SH-SY5Y (cell line): ENCODE measurements around the gene DYNC2LI1.

ENCODE experiments used
- GATA2 ChIP-seq: IDR thresholded peaks from 2 replicates; pipeline ENCODE4 v1.6.1; 2011; ENCODE audit warnings: mild to moderate bottlenecking, low read depth, low read length
- GATA3 ChIP-seq: IDR thresholded peaks from 2 replicates; pipeline ENCODE4 v1.6.1; 2011; ENCODE audit warnings: low read depth, mild to moderate bottlenecking, low read length, moderate library complexity

Gene DYNC2LI1

DNA sequence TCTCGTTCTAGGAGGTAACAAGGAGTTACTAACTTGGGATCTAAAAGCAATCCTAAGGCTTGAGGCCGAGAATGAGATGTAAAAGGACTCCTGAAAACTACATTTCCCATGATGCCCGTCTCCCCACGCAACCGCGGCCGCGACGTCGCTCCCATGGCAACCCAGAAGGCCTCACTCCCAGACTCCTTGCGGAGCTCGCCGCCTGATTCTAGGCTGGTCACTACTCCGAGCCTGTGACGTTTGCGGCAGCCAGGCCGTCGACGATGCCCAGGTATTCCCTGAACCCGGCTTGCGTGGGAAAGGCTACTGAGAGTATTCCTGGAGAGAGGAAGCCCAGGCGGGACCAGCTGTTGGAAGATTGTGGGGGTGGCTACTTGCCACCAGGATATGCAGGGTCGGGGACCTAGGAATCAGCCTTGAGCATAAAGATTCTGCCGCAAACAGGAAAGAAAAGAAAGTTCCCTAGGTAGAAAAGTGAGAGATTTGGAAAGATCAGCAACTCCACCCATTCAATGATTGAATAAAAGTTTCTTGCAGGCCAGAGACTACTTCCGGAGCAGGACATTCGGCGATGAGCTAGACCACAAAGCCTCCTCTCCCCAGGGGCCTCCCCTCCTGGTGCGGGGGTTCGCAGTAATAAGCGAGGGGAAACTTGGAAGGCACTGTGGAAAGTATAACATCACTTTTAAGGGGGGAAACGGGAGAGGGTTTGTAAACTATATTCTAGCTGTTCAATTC, at the start of gene DYNC2LI1:
Gene DYNC2LI1 (plus strand): TSS at position 164 of the 738 bp plus-strand sequence. CDS start 100 bp downstream, at position 264.
- no peak for TF ChIP-seq GATA2
- TF ChIP-seq GATA3, result no peak

DNA sequence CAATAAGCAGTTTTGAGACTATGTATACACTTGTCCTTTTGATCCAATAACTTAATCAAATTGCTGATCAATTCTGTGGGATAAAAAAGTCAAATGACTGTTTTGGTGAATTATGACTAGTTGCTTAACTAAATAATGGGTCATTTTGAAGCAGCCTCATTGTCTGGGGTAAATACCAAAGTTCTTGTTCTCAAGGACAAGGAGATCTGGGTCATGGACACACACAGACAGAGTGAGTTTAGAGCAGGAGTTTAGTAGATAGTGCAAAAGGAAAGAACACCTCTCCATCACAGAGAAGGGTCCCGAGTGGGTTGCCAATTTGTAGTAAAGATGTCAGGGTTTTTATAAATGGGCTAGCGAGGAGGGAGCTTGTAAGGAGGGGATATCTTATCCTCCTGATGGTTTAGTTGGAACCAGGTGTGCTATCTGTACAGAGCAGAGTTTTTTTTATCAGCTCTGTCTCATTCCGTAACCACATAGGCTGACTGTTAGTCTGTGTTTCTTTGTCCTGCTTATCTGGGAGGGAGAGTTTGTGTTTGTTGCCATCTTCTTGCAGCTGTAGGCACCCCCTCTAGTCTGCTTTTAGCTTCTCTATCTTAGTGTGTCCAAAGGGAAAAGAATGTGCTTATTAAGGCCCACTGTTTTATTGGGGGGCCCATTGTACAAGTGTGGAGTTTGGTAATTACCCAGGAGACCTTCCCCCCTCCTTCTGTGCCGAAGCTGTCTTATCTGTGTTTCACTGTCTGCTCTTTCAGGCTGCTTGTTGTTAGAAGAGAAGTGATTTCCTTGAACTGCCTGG, 48.9 kb upstream of the DYNC2LI1 start:
- TF ChIP-seq GATA3 (no peak), GATA2 (peak; percentile 32; the same call in 1 of the 2 replicates)

DNA sequence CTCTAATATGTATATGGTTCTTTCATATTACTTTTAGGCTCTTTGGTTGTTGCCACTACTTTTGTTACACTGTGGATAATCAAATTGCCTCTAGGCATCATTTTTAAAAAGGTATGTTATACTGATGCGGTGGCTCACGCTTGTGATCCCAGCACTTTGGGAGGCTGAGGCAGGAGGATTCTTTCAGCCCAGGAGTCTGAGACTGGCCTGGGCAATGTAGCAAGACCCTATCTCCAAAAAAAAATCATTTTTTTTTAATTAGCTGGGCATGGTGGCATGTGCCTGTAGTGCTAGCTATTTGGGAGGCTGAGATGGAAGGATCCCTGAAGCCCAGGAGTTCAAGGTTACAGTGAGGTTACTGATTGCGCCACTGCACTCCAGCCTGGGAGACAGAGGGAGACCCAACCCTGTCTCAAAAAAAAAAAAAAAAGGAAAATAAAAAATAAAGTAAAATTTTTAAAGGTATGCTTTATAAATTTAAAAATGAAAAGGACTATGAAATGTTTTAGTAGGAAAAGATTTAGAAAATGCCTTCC, 48.1 kb upstream of the DYNC2LI1 start:
- TF ChIP-seq GATA2, result no peak
- no peak for TF ChIP-seq GATA3

DNA sequence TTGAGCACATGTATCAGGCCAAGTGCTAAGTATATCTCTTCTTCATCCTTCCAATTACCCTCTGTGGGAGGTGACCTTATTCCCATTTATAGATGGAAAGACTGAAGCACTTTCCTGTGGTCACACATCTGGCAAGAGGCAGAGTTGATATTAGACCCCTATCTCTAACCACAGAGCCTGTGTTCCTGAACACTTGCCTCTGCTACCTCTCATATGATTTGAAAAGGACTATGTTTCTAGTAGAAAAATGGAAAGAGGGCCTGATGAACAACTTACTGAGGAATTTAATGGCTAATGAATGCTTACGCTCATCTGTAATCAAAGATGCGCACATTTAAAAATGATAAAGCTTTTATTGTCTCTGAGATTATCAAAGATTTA, 46.2 kb upstream of the DYNC2LI1 start:
- no peak for TF ChIP-seq GATA2
- TF ChIP-seq GATA3, result no peak

DNA sequence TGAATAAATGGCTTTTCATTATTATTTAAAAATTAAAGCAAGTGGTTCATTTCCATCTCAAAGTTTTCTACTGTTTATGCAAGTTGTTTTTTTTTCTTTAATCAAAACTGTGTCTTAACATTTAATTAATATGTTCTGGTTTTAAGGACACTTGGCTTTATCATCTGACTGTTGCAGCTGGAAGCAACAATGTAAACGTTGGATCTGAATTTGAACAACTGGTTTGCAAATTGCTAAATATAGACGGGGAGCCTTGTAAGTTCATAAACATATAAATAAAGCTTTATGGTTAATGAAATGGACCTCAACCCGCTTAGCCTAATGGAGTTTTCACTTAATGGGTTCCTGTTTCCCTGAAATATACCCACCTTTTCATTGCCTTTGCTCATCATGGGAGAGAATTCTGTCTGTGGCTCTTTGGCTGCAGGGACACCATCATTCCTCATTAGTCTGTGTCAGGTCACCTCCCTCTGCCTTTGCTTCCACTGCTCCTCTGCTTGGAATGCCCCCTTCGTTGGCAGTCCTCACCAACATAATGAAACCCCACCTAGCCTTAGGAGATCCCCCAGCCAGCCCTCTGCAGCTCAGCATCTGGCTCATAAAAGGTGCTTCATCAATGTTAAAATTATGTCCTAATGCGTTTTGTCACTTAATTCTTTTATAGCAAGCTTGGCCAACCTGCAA, 44.2 kb upstream of the DYNC2LI1 start:
- TF ChIP-seq GATA2, result no peak
- no peak for TF ChIP-seq GATA3

DNA sequence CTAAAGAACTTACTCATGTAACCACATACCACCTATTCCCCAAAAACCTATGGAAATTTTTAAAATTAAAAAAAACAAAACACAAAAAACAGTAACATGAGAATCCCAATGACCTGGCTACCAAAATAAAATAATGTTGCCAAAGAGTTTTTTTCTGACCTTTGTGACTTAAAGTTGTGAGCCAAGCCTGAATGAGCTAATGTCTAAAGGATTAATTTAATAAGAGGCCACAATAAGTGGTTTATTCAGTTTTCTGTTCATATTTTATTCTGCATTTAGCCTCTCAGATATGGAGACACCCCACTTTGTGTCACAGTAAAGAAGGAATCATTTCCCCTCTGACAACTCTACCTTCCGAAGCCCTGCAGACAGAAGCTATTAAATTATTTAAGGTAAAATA, 42.6 kb upstream of the DYNC2LI1 start:
- TF ChIP-seq GATA2, result no peak
- TF ChIP-seq GATA3, result no peak

DNA sequence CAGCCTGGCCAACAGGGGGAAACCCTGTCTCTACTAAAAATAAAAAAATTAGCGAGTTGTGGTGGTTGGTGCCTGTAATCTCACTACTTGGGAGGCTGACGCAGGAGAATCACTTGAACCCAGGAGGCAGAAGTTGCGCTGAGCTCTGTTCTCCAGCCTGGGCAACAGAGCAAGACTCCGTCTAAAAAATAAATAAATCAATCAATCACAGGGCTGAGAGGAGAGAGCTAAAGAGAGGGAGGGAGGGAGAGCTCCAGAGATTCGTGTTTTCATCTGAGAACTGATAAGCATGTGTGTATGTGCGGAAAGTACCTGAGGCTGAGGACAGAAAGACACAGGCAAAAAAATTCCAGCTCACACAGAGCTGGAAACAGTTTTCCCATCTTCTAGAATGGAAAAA, 37.2 kb upstream of the DYNC2LI1 start:
- TF ChIP-seq GATA3 (no peak), GATA2 (no peak)

DNA sequence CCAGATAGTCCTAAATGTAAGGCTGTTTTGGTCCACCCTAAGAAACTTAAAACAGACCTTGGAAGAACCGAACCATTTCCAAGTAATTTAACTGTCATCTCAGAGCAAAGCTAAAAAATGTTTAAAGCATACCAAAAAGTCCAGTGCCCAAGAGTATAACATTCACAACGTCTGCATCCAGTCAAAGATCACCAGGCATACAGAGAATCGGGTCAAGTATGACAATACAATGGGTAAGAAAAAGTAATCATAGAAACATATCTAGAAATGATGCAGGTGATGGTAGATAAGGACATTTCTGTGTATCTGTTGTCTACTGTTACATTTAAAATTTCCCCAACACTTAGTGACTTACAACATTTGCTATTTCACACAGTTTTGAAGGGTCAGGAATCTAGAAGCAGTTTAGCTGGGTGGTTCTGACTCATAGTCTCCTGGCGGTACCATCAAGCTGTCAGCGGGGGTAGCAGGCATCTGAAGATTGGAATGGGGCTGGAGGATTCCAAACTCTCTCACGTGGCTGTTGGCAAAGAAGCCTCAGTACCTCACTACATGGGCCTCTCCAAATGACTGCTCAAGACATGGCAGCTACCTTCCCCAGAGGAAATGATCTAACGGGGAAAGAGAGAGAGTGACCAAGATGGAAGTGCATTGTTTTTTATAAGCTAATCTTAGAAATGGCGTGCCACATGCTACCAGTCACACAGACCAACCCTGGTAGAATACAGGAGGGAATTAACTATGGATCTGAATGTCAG, 36.6 kb upstream of the DYNC2LI1 start:
- TF ChIP-seq GATA2 (no peak), GATA3 (no peak)

DNA sequence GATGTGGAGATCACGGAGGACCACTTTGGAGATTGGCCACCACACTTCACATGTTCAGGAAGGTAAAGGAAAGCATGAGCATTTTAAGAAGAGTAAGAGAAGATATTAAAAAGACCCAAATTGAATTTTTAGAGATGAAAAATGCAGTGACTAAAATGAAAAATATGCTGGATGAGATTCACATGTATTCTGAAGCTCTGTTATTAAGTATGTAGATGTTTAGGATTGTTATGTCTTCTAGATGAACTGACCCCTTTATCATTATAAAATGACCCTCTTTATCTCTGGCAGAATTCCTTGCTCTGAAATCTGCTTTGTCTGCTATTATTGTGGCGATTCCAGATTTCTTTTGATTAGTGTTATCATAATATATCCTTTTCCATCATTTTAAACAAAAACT, 36.0 kb upstream of the DYNC2LI1 start:
- TF ChIP-seq GATA3 (no peak), GATA2 (no peak)

DNA sequence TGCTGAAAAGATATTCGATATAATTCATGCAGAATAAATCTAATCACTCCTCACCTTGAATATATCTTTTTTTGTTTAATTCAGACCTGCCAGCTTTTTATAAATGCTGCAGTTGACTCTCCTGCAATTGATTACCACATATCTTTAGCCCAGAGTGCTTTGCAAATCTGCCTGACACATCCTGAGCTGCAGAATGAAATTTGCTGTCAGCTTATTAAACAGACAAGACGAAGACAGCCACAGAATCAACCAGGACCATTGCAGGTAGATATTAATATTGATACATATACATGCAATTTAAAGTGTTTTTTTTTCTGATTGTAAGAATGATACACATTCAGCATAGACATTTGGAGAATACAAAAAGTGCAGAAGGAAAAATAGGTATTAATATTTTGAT, 35.6 kb upstream of the DYNC2LI1 start:
- TF ChIP-seq GATA2 (no peak), GATA3 (no peak)

DNA sequence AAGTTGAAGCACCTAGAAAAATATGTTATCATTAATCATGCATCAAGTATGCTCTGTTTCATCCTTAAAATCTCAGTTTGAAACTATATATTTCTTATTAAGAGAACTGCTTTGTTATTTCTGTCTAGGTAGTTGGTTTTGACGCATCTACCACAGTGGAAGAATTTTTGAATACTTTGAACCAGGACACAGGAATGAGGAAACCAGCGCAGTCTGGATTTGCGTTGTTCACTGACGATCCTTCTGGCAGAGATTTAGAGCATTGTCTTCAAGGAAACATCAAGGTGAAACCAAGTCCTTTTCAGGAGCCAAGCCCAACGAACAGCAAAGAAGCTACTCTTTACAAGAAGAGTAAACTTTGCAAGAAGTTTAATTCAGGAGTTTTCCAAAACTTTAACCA, 30.1 kb upstream of the DYNC2LI1 start:
- TF ChIP-seq GATA2 (no peak), GATA3 (no peak)

DNA sequence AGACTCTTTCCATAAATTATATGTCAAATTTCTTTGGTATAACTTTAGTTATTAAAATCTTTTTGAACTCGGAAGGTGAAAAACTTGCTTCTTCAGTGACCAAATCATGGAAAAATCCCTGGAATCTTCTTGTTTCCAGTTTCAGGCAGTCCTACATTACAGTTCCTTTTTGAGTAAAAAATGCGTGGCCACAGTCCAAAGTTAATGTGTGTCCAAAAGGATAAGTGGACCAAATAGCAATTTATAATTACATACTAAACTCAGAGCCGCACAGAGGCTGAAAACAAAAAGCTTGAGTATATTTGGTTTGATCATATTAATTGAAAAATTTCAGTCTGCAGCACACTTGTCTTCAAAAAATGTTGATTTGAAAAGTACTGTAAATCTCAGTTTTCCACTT, 28.4 kb upstream of the DYNC2LI1 start:
- TF ChIP-seq GATA2 (no peak), GATA3 (no peak)

DNA sequence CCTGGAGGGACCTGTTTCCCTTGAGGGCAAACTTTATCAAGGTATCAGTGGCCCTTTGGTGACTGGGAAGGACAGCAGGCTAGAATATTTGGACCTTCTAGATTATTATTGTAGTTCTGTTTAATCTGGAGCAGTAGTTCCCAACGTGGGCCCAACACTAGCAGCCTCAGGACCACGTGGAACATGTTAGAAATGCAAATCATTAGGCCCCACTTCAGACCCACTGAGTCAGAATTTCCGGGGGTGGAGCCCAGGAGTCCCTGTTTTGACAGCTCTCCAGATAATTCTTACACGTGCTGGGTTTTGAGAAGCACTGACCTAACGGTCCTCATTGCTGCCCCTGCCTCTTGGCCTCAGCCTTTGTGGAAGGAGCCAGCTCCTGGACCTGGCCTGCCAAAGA, 25.5 kb upstream of the DYNC2LI1 start:
- no peak for TF ChIP-seq GATA2
- no peak for TF ChIP-seq GATA3

DNA sequence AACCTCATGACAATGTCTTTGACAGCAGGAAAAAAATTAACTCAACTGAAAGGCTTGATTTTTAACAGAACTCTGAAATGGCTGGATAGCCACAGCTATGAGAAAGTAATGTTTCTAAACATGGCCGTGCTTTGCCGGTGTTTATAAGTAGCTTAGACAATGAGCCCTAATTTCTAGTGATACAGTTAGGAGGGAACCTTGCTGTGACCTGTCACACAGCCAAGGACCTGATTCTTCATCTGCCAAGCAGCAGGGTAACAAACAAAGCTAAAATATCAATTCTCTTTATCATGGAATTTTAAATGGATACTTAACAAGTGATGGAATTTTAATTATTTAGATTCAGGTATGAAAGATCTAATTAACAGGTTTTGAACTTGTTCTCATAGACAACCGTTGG, 24.3 kb upstream of the DYNC2LI1 start:
- TF ChIP-seq GATA3 (no peak), GATA2 (no peak)
